ENCODE measurements around the gene CACNA1S.

CACNA1S gene

GRCh38 chr1:201115390-201115937, 3.2 kb upstream of the CACNA1S start:
- no peak for DNase-seq (ENCODE audit: low spot score)

GRCh38 chr1:201114245-201115131, 2.3 kb upstream of the CACNA1S start:
- DNase-seq (ENCODE audit: low spot score), result peak; percentile 96

GRCh38 chr1:201113451-201114244, 1.4 kb upstream of the CACNA1S start:
- no peak for DNase-seq (ENCODE audit: low spot score)

- no peak for DNase-seq (ENCODE audit: low spot score)
Observed at GRCh38 chr1:201112926-201113325, 700 bp upstream of the CACNA1S start.

DNA sequence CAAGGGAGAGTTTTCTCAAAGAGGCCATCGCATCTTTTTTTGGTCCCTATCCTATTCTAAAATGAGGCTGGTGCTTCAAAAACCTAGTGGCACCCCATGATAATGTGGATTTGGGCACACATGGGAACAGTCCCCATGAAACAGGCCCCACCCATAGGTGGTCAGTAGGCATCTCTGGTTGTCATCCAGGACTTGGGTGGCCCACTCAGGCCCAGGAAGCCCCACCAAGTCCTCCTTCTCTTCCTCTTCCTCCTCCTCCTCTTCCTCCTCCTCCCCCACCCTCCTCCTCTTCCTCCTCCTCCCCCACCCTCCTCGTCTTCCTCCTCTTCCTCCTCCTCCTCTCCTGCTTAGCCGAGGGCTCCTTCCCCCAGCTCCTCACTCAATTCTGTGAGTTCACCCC, 554 bp downstream of the CACNA1S start:
- DNase-seq (ENCODE audit: low spot score), result no peak

- no peak for DNase-seq (ENCODE audit: low spot score)
Observed at GRCh38 chr1:201111156-201111555, 1.1 kb downstream of the CACNA1S start.

DNA sequence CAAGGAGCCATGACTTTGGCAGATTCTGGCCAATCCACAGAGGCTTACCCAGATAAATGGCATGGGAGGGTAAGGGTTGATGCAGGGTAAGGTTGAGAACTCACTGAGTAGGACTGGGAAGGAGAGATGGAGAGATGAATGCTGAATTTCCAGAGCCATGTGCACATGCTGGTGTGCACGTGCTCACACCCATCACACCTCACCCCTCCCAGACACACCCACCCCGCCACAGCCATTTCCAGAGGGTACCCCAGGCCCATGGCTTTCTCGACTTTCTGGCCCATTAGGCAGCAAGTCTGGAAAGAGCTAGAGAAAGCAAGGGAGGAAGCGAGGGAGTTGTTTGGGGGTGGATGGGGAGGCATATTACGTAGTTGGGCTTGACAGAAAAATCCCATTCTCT, 1.6 kb downstream of the CACNA1S start:
- DNase-seq (ENCODE audit: low spot score), result no peak

DNA sequence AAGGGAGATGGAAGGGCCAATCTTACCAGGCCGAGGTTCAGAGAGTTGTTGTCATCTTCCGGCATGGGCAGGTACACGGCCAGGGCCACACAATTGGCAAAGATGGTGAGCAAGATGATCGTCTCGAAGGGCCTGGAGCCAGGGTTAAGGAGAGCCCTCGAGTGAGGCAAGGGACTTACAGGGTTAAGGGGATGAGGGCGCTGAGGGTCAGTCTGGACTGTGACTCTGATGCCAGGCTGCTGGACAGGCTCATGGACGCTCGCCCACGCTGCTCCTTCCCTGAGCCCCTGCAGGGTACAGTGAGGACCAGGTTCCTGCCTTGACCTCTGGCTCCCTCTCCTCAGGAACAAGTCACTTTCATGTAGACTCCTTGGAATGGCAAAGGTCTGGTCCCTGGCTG, 2.1 kb downstream of the CACNA1S start:
- DNase-seq (ENCODE audit: low spot score), result no peak

DNA sequence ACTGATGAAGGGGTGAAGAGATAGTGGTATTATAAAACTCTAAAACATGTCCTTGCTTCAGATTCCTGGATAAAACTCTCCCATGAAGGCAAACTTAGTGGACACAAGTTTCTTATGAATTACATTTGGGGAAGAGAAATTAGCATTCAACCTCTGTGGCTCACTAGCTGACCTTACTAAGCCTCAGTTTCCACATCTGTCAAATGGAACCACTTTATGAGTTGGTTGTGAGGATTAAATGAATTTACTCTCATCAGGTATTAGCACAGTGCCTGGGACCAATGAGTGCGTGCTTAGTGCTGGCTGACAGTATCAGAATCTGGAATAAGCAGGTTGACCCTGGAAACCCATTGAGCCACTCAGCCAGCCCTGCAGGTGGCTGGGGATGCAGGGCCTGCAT, 2.6 kb downstream of the CACNA1S start:
- DNase-seq (ENCODE audit: low spot score), result no peak

DNA sequence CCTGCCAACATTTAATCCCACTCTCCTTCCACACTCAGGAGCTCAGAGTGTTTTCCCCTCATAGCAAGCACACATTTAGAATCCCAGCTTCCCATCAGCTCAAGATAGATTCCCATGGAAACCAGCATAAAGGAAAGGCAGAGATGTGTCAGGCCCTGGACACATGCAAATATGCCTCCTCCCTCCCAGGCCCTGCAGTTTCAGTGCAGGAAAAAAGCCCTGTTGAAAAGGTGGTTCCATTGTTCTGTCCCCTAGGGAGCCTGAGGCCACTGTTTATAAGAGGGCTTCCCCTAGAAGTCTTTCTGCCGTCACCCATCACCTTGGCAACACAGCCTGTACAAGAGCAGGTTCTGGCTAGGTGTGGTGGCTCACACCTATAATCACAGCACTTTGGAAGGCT, 3.6 kb downstream of the CACNA1S start:
- no peak for DNase-seq (ENCODE audit: low spot score)

DNA sequence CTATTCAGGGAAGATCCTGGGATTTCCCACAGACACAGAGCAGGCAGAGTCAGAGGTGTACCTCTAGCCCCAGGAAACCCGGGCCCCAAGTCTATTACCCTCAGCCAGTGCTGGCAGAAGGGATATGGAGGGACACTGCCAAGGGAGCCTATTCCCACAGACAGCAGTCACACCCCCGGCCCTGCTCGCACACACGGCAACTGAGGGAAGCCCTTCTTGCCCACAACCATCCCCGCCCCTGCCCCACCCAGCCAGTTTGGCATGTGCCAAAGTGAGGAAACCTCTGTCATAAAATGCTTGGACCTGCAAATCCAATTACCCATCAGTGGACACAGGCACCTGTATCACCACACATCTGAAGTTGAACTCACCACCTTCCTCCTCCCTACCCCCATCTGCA, 6.5 kb downstream of the CACNA1S start:
- DNase-seq (ENCODE audit: low spot score), result no peak

DNA sequence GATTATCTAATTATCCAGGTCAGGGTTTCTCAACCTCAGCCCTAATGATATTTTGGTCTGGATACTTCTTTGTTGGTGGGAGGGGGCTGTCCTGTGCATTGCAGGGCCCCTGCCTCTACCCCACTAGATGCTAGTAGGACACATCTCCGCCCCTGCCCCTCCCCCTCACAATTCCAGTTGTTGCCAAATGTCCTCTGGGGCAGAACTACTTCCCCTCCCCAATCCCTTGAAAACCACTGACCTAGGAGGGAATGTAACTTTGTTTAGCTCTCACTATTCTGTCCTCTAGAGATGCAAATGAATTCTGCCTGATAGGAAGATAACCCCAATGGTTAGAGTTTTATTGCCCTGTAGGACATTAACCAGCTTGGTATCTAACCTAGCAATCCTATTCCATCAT, 8.1 kb downstream of the CACNA1S start:
- DNase-seq (ENCODE audit: low spot score), result no peak

- DNase-seq (ENCODE audit: low spot score), result no peak
Observed at GRCh38 chr1:201103666-201104065, 8.6 kb downstream of the CACNA1S start.

DNA sequence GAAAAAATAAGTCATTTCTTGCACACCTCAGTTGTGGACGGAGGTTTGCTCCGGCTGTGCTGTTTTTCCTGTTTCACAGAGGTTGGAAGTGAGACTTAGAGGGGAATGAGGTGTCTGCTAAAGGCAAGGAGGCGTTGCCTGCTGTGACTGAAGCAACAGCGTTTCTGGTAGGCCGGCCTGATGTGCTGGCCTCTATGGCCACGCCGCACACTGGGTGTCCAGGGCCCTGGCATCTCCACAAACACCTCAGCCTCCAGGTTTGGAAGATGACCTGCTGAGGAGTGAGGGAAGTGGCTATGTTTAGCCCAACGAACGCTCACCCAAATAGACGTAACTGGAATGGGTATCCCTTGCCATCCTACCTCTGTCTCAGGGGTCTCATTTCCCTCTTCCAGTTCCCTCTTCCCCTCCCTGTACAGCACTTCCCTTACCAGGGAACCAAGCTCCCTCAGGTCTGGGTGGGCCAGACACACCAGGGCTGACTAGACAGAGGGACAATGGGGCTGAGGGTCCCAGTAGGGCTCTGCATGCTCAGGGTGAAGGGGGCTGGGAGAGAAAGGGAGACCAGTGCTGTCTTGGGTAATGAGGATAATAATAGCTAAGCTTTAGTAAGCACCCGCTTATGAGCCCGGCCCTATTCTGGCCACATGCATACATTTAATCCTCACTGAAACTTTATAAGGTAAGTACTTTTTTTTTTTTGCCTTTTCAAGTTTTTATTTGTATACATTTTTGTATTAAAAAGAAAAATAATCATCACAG, 11.9 kb downstream of the CACNA1S start:
- DNase-seq (ENCODE audit: low spot score), result no peak

- no peak for DNase-seq (ENCODE audit: low spot score)
Observed at GRCh38 chr1:201098992-201099677, 13.1 kb downstream of the CACNA1S start.

DNA sequence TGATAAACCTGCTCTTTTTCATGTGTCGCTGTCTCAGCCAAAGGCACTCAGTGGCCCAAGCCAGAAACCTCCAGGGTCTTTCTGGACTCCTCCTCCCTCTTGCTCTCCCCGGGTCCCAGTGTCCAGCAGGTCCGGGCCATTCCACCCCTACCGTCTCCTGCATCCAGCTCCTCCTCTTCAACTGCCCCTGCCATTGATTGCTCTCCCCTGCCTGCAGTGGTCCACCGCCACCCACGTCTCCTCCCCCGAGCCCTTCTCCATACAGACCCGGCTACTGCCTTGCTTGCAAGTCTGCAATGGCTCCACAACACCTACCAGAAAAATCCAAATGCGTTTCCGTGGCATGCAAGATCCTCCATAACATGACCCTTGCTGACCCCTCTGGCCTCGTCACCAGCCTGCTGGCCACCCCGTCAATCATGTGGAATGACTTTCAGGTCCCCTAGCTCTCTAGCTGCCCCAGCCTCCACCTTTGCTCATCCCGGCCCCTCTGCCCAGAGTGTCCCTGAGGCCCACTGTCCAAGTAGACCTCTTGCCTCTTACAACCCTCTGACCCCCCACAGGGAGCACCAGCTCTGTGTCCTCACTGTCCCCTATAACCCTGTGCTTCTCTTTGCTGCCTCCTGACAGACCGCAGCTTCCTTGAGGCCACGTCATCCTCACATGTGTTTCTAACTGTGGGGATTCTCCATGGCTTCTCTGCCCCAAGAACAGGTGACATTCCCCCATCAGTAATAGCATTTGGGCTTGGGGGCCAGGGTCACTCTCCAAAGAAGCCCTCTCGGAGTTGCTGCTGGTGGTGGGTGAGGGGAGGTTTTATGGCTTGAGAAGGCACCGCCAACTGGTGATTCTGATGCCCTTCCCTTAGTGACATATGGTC, 15.0 kb downstream of the CACNA1S start:
- no peak for DNase-seq (ENCODE audit: low spot score)

DNA sequence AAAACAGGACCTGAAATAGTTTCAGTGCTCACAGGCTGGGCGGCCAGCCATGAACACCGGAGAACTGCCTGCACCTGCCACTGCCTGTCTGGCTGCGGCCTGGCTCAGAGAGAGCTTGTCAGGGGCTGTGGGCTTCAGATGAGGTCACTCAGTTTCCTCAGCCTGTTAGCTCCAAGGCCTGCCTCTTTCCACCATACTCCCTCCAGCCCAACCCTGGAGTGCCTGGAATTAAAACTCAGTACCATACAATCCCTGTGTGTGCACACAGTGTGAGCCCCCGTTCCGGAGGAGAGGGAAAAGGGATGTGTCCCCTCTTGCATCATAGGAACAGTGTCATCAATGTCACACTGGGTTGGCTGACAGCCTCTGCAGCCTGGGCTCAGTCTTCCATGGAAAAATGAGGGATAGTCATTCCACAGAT, 16.2 kb downstream of the CACNA1S start:
- no peak for DNase-seq (ENCODE audit: low spot score)

DNA sequence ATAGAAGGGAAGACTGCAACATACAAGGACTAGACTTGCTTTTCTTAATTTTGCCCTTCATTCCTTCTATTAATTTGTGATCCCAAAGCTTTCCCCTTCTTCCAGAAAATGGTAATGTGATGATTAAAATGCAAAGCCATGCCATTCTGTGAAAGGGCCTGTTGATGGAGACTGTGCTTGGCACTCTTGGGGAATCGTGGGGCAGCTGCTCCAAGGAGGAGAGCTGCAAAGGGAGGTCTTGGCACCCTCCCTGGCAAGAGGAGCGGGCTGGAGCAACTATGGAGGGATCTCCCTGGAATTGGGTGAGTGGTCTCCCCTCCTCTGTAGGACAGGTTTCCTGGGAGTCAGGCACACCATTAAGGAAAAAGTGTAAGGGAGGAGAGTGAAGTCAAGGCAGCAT, 16.6 kb downstream of the CACNA1S start:
- no peak for DNase-seq (ENCODE audit: low spot score)

GRCh38 chr1:201094832-201095231, 17.4 kb downstream of the CACNA1S start:
- DNase-seq (ENCODE audit: low spot score), result no peak

- no peak for DNase-seq (ENCODE audit: low spot score)
Observed at GRCh38 chr1:201093962-201094361, 18.3 kb downstream of the CACNA1S start.

GRCh38 chr1:201093561-201093960, 18.7 kb downstream of the CACNA1S start:
- no peak for DNase-seq (ENCODE audit: low spot score)

All from AG20443 (cell line).